H1 (cell line): ENCODE measurements around the gene TLK2. TPM values are rescaled to one million over a fixed set of nuclear protein-coding genes. Genes with fewer than 3 reads are reported as not detected.
"Not testable (repeated sequence)": the region's sequence is repeated elsewhere in the genome, so short reads cannot be mapped to it uniquely, and the experiment has no call there.

Source experiments
- CTCF ChIA-PET: fragments of 300-600 bp; sonication (Branson Sonifier 250); formaldehyde crosslinking; loops from one replicate; lab custom pipeline; 2021; ENCODE audit not compliant: partially characterized antibody; lab: Charles Lee
- POLR2A ChIA-PET: fragments of 300-600 bp; sonication (Branson Sonifier 250); formaldehyde crosslinking; loops from one replicate; lab custom pipeline; 2021; ENCODE audit warnings: inconsistent platforms; ENCODE audit not compliant: partially characterized antibody; lab: Charles Lee
- DNase-seq, 2 experiments: peaks; one replicate each; pipeline versions ENCODE4 v3.0.0 to v3.0.0-alpha.2; 2010 to 2022; ENCODE audit warnings: low spot score in 2 of 2, low read depth in 1 of 2, mixed read lengths in 1 of 2
- FAIRE-seq: peaks from 2 replicates; lab custom pipeline; 2011; peaks lifted over from hg19 to GRCh38; lab: Jason Lieb, UNC
- H2AFZ ChIP-seq: 2 replicates; pipeline ENCODE4 v1.8.1; 2012; ENCODE audit warnings: low read length, inconsistent platforms
- H2AK5ac ChIP-seq: 2 replicates; pipeline ENCODE4 v1.6.1; 2013; ENCODE audit warnings: low read depth, low read length
- H2BK120ac ChIP-seq: replicated peaks from 2 replicates; pipeline ENCODE3; 2013; ENCODE audit warnings: low read depth, low read length, inconsistent platforms
- H2BK12ac ChIP-seq: 2 replicates; pipeline ENCODE4 v1.6.1; 2013; ENCODE audit warnings: low read depth, low read length
- H2BK15ac ChIP-seq: 2 replicates; pipeline ENCODE4 v1.6.1; 2013; ENCODE audit warnings: low read length
- H2BK20ac ChIP-seq: 2 replicates; pipeline ENCODE4 v1.6.1; 2013; ENCODE audit warnings: low read length
- H2BK5ac ChIP-seq: 2 replicates; pipeline ENCODE4 v1.6.1; 2013; ENCODE audit warnings: low read depth, low read length
- H3K14ac ChIP-seq: 2 replicates; pipeline ENCODE4 v1.6.1; 2013; ENCODE audit warnings: inconsistent platforms; ENCODE audit not compliant: insufficient read length
- H3K18ac ChIP-seq: 2 replicates; pipeline ENCODE4 v1.6.1; 2013; ENCODE audit warnings: low read length; ENCODE audit errors: extremely low read depth
- H3K23ac ChIP-seq: 2 replicates; pipeline ENCODE4 v1.6.1; 2013; ENCODE audit warnings: inconsistent platforms; ENCODE audit not compliant: insufficient read length
- H3K23me2 ChIP-seq: 2 replicates; pipeline ENCODE4 v1.6.1; 2013; ENCODE audit warnings: low read depth, low read length
- H3K27ac ChIP-seq: 2 replicates; pipeline ENCODE4 v1.6.1; 2011; ENCODE audit warnings: low read depth, low read length, inconsistent platforms
- H3K27me3 ChIP-seq, 4 experiments: replicated peaks in 1 of 4; 1 replicate in 1 of 4; 2 replicates in 3 of 4; pipeline versions ENCODE4 v1.6.1 to v1.8.1; 2011 to 2013; ENCODE audit warnings: low read length in 3 of 4, mild to moderate bottlenecking in 3 of 4, inconsistent platforms in 2 of 4, mixed read lengths in 2 of 4, moderate library complexity in 1 of 4; ENCODE audit not compliant: control insufficient read depth in 3 of 4, insufficient read depth in 3 of 4; ENCODE audit errors: extremely low read depth in 1 of 4
- H3K36me3 ChIP-seq, 4 experiments: 2 replicates each; pipeline versions ENCODE4 v1.6.1 to v1.8.1; 2011 to 2013; ENCODE audit warnings: mild to moderate bottlenecking in 4 of 4, low read length in 3 of 4, moderate library complexity in 2 of 4, control low read depth in 1 of 4, inconsistent platforms in 1 of 4; ENCODE audit not compliant: insufficient read depth in 4 of 4, control insufficient read depth in 2 of 4
- H3K4ac ChIP-seq: replicated peaks from 2 replicates; pipeline ENCODE3; 2013; ENCODE audit warnings: low read length, low read depth, mixed read lengths, inconsistent platforms; ENCODE audit not compliant: insufficient read length
- H3K4me1 ChIP-seq, 4 experiments: replicated peaks in 1 of 4; 1 replicate in 1 of 4; 2 replicates in 3 of 4; pipeline versions ENCODE4 v1.6.1 to v1.8.1; 2011 to 2013; ENCODE audit warnings: low read length in 3 of 4, inconsistent platforms in 2 of 4, mixed read lengths in 1 of 4; ENCODE audit not compliant: insufficient read depth in 4 of 4, control insufficient read depth in 3 of 4
- H3K4me2 ChIP-seq, 2 experiments: 2 replicates each; pipeline versions ENCODE4 v1.6.1 to v1.8.1; 2011 to 2013; ENCODE audit warnings: low read depth in 2 of 2, low read length in 2 of 2, control low read depth in 1 of 2, inconsistent platforms in 1 of 2, mild to moderate bottlenecking in 1 of 2; ENCODE audit not compliant: insufficient read depth in 1 of 2
- H3K4me3 ChIP-seq, 4 experiments: fragments of 200-600, 300-600 bp in 1 of 4; sonication (generic), shearing (Covaris generic), sonication (Bioruptor Twin) in 1 of 4; 2 replicates each; pipeline versions ENCODE4 v1.5.1 to v1.8.1; 2011 to 2016; ENCODE audit warnings: low read length in 4 of 4, low read depth in 3 of 4, control low read depth in 2 of 4, inconsistent platforms in 2 of 4, mild to moderate bottlenecking in 2 of 4, mixed read lengths in 1 of 4, moderate library complexity in 1 of 4; ENCODE audit not compliant: insufficient read depth in 2 of 4; ENCODE audit errors: extremely low read depth in 1 of 4
- H3K56ac ChIP-seq: replicated peaks from 2 replicates; pipeline ENCODE3; 2013; ENCODE audit warnings: low read depth, mild to moderate bottlenecking, mixed read lengths, low read length, inconsistent platforms; ENCODE audit not compliant: insufficient read length
- H3K79me1 ChIP-seq: 2 replicates; pipeline ENCODE4 v1.6.1; 2013; ENCODE audit warnings: low read depth, low read length, control low read depth
- H3K79me2 ChIP-seq, 2 experiments: 2 replicates each; pipeline versions ENCODE4 v1.6.1 to v1.8.1; 2012 to 2013; ENCODE audit warnings: low read length in 2 of 2, mild to moderate bottlenecking in 2 of 2, inconsistent platforms in 1 of 2; ENCODE audit not compliant: insufficient read depth in 2 of 2, control insufficient read depth in 1 of 2
- H3K9ac ChIP-seq, 4 experiments: replicated peaks in 1 of 4; 1 replicate in 1 of 4; 2 replicates in 3 of 4; pipeline versions ENCODE4 v1.6.1 to v1.8.1; 2011 to 2013; ENCODE audit warnings: low read depth in 3 of 4, low read length in 3 of 4, control low read depth in 2 of 4, mild to moderate bottlenecking in 2 of 4, moderate library complexity in 2 of 4, inconsistent platforms in 1 of 4; ENCODE audit errors: extremely low read depth in 1 of 4
- H3K9me3 ChIP-seq, 2 experiments: 2 replicates each; pipeline versions ENCODE4 v1.6.1 to v1.8.1; 2012 to 2013; ENCODE audit warnings: mild to moderate bottlenecking in 2 of 2, moderate library complexity in 2 of 2, control low read depth in 1 of 2, inconsistent platforms in 1 of 2, low read depth in 1 of 2, low read length in 1 of 2, mixed read lengths in 1 of 2; ENCODE audit not compliant: insufficient read depth in 2 of 2
- H4K20me1 ChIP-seq, 2 experiments: replicated peaks in 1 of 2; 2 replicates each; pipeline versions ENCODE3 to v1.8.1; 2011 to 2013; ENCODE audit warnings: inconsistent platforms in 2 of 2, low read length in 2 of 2, mild to moderate bottlenecking in 1 of 2; ENCODE audit not compliant: insufficient read depth in 2 of 2, control insufficient read depth in 1 of 2
- H4K5ac ChIP-seq: 2 replicates; pipeline ENCODE4 v1.6.1; 2013; ENCODE audit warnings: low read length, low read depth, mixed read lengths, inconsistent platforms; ENCODE audit not compliant: insufficient read length
- H4K8ac ChIP-seq: 2 replicates; pipeline ENCODE4 v1.8.0; 2013; ENCODE audit warnings: mild to moderate bottlenecking, moderate library complexity, low read length, inconsistent platforms; ENCODE audit not compliant: insufficient read depth; ENCODE audit errors: extremely low read depth
- H4K91ac ChIP-seq: replicated peaks from 2 replicates; pipeline ENCODE3; 2013; ENCODE audit warnings: low read length, mixed read lengths, inconsistent platforms; ENCODE audit not compliant: insufficient read length
- WGBS, 2 experiments: shearing (Covaris generic) in 1 of 2; methylation state at CpG; one replicate each; pipeline versions ENCODE4 v1.1.6 to v1.1.7; 2013 to 2015; ENCODE audit warnings: low lambda C conversion rate in 2 of 2, mixed read lengths in 2 of 2, inconsistent platforms in 1 of 2, low coverage in 1 of 2, missing lambda C conversion rate in 1 of 2; ENCODE audit not compliant: insufficient replicate concordance in 2 of 2, insufficient coverage in 1 of 2, insufficient read length in 1 of 2; ENCODE audit errors: extremely low coverage in 1 of 2, missing lambda C conversion rate in 1 of 2; 5-methylcytosine and 5-hydroxymethylcytosine counted together
- polyA plus RNA-seq, 7 experiments: library from polyadenylated mRNA; depleted of rRNA in 3 of 7; stranded (reverse) in 5 of 7; unstranded in 2 of 7; fragments of >200 nt in 5 of 7; fragments of 200-250 nt in 2 of 7; gene quantifications; 1 replicate in 5 of 7; 2 replicates in 1 of 7; 4 replicates in 1 of 7; pipeline versions ENCODE4 v1.2.1 to v1.2.3, GENCODE V29; 2011 to 2013; ENCODE audit warnings: missing spikeins in 2 of 7, mixed read lengths in 2 of 7
- total RNA-seq: library from RNA; stranded (reverse); fragmentation: NEBNext Ultra II Directional; extraction: Animal tissue kit (Norgen Biotek cat#: 25700); gene quantifications from 2 replicates; pipeline ENCODE4 v1.2.1, GENCODE V29; 2021

TLK2 gene
- total and polyA plus RNA-seq, 2 of the 8 experiments (the other 6 are each of a cell fraction or from before 2014, with no cell fraction given): 43.1 to 59.9 TPM

GRCh38 chr17:62493049-62493655 is 14.5 kb downstream of the TLK2 start:
- H3K56ac ChIP-seq, H4K5ac ChIP-seq, H2BK5ac ChIP-seq, DNase-seq, H2AK5ac ChIP-seq, H3K4ac ChIP-seq, H4K20me1 ChIP-seq, CTCF ChIA-PET, H3K18ac ChIP-seq, H2AFZ ChIP-seq, H3K9me3 ChIP-seq, H3K27ac ChIP-seq, H2BK20ac ChIP-seq, FAIRE-seq, H4K91ac ChIP-seq, H3K23me2 ChIP-seq, H3K4me3 ChIP-seq, H3K4me1 ChIP-seq, H3K79me1 ChIP-seq, H3K4me2 ChIP-seq, H4K8ac ChIP-seq, H3K36me3 ChIP-seq, H2BK120ac ChIP-seq, H3K27me3 ChIP-seq, H3K14ac ChIP-seq, H3K23ac ChIP-seq, POLR2A ChIA-PET, H2BK12ac ChIP-seq, H2BK15ac ChIP-seq, H3K9ac ChIP-seq: not testable (repeated sequence)
- peaks cover 0 to 80% of the 10 kb centered on the region in 2 experiments; a peak in 3 of 4 replicates for H3K79me2 ChIP-seq
- 84% methylated on average over 5 of the region's 5 CpGs; no CpG with 5 or more reads in 1 of the 2 experiments for WGBS, 2 experiments

- POLR2A ChIA-PET, H3K14ac ChIP-seq: not testable (repeated sequence)
Observed at GRCh38 chr17:62494073-62494472, 15.4 kb downstream of the TLK2 start.

More at GRCh38 chr17:62494073-62494472, 15.4 kb downstream of the TLK2 start:
- H2BK20ac ChIP-seq, H3K4ac ChIP-seq, H3K27me3 ChIP-seq, H3K18ac ChIP-seq, H4K91ac ChIP-seq, H3K9me3 ChIP-seq, H3K9ac ChIP-seq, H4K5ac ChIP-seq, H2BK120ac ChIP-seq, FAIRE-seq, H2BK15ac ChIP-seq, H2BK12ac ChIP-seq, H3K27ac ChIP-seq, CTCF ChIA-PET, H3K79me1 ChIP-seq, H3K4me1 ChIP-seq, H2AFZ ChIP-seq, H3K56ac ChIP-seq, H3K23ac ChIP-seq, H3K36me3 ChIP-seq, H4K8ac ChIP-seq, H2AK5ac ChIP-seq, H3K4me3 ChIP-seq, H3K4me2 ChIP-seq, H3K23me2 ChIP-seq, H2BK5ac ChIP-seq, H4K20me1 ChIP-seq: not testable (repeated sequence)
- 95% methylated on average over 7 of the region's 7 CpGs; no CpG with 5 or more reads in 1 of the 2 experiments for WGBS, 2 experiments
- peak in 1 of 2 experiments; percentile 3 for DNase-seq
- H3K79me2 ChIP-seq: peaks cover 0 to 78% of the 10 kb centered on the region in 2 experiments; a peak in 3 of 4 replicates
